Endothelial cell (in vitro differentiated cells): ENCODE measurements around the gene FBXO15. TPM values are rescaled to one million over a fixed set of nuclear protein-coding genes. Genes with fewer than 3 reads are reported as not detected.

ENCODE experiments used
- DNase-seq: peaks from one replicate; pipeline ENCODE4 v3.0.0; 2021; ENCODE audit warnings: low spot score
- H3K27ac Mint-ChIP-seq: one replicate; pipeline ENCODE4 v1.8.0; 2021; ENCODE audit warnings: mixed read lengths, inconsistent platforms; ENCODE audit not compliant: unreplicated experiment
- H3K27me3 Mint-ChIP-seq: one replicate; pipeline ENCODE4 v1.8.0; 2021; ENCODE audit warnings: mild to moderate bottlenecking, moderate library complexity, mixed read lengths, inconsistent platforms; ENCODE audit not compliant: unreplicated experiment
- H3K36me3 Mint-ChIP-seq: one replicate; pipeline ENCODE4 v1.8.0; 2021; ENCODE audit warnings: mild to moderate bottlenecking, low read depth, mixed read lengths, inconsistent platforms; ENCODE audit not compliant: unreplicated experiment
- H3K4me1 Mint-ChIP-seq: one replicate; pipeline ENCODE4 v1.8.0; 2021; ENCODE audit warnings: mild to moderate bottlenecking, mixed read lengths, inconsistent platforms; ENCODE audit not compliant: unreplicated experiment
- H3K4me3 Mint-ChIP-seq: one replicate; pipeline ENCODE4 v1.8.0; 2021; ENCODE audit warnings: mild to moderate bottlenecking, mixed read lengths, inconsistent platforms; ENCODE audit not compliant: unreplicated experiment
- H3K9me3 Mint-ChIP-seq: one replicate; pipeline ENCODE4 v1.8.0; 2021; ENCODE audit warnings: mixed read lengths, inconsistent platforms; ENCODE audit not compliant: unreplicated experiment
- CTCF ChIP-seq: fragments of 200-600 bp; sonication (generic); IDR thresholded peaks from one replicate; pipeline ENCODE4 v1.5.0; 2021; ENCODE audit warnings: antibody characterized with exemption; ENCODE audit not compliant: unreplicated experiment
- total RNA-seq: library from RNA; stranded (reverse); fragmentation: NEBNext Ultra II Directional; extraction: Animal tissue kit (Norgen Biotek cat#: 25700); gene quantifications from one replicate; pipeline ENCODE4 v1.2.1, GENCODE V29; 2021; ENCODE audit not compliant: unreplicated experiment

The FBXO15 gene
- total RNA-seq, 1 donor from 2014 or later: 5.4 TPM

GRCh38 chr18:74190086-74190485, 42.5 kb upstream of the FBXO15 start:
- Mint-ChIP-seq H3K36me3 (no peaks in the 10 kb centered on the region), H3K4me1 (no peaks in the 10 kb centered on the region), H3K27ac (no peak overlapping the region), H3K27me3 (no peaks in the 10 kb centered on the region), H3K4me3 (no peak overlapping the region), H3K9me3 (no peaks in the 10 kb centered on the region)
- TF ChIP-seq CTCF: no peak
- DNase-seq: no peak

GRCh38 chr18:74186661-74187060, 39.0 kb upstream of the FBXO15 start:
- H3K4me1 Mint-ChIP-seq: peaks cover 2% of the 10 kb centered on the region
- H3K9me3 Mint-ChIP-seq: no peaks in the 10 kb centered on the region
- H3K27ac Mint-ChIP-seq: no peak overlapping the region
- H3K36me3 Mint-ChIP-seq: no peaks in the 10 kb centered on the region
- TF ChIP-seq CTCF: no peak
- H3K27me3 Mint-ChIP-seq: peaks cover 2% of the 10 kb centered on the region
- no peak overlapping the region for H3K4me3 Mint-ChIP-seq
- DNase-seq: no peak

- Mint-ChIP-seq H3K4me1 (peaks cover 2% of the 10 kb centered on the region), H3K4me3 (no peak overlapping the region), H3K27me3 (peaks cover 2% of the 10 kb centered on the region), H3K9me3 (no peaks in the 10 kb centered on the region), H3K36me3 (no peaks in the 10 kb centered on the region), H3K27ac (no peak overlapping the region)
- no peak for DNase-seq
- TF ChIP-seq CTCF: no peak
Measured at GRCh38 chr18:74185860-74186259, 38.2 kb upstream of the FBXO15 start.

GRCh38 chr18:74184875-74185274, 37.2 kb upstream of the FBXO15 start:
- no peak for TF ChIP-seq CTCF
- peaks cover 2% of the 10 kb centered on the region for H3K4me1 Mint-ChIP-seq
- no peaks in the 10 kb centered on the region for H3K9me3 Mint-ChIP-seq
- no peak overlapping the region for H3K27ac Mint-ChIP-seq
- no peaks in the 10 kb centered on the region for H3K36me3 Mint-ChIP-seq
- peaks cover 5% of the 10 kb centered on the region for H3K27me3 Mint-ChIP-seq
- H3K4me3 Mint-ChIP-seq: no peak overlapping the region
- DNase-seq: no peak

- no peaks in the 10 kb centered on the region for H3K36me3 Mint-ChIP-seq
- no peaks in the 10 kb centered on the region for H3K9me3 Mint-ChIP-seq
- DNase-seq: no peak
- H3K27ac Mint-ChIP-seq: no peak overlapping the region
- H3K4me3 Mint-ChIP-seq: no peak overlapping the region
- H3K27me3 Mint-ChIP-seq: peaks cover 5% of the 10 kb centered on the region
- H3K4me1 Mint-ChIP-seq: peaks cover 2% of the 10 kb centered on the region
- TF ChIP-seq CTCF: no peak
Measured at GRCh38 chr18:74183130-74183529, 35.5 kb upstream of the FBXO15 start.
